Activated CD4-positive, alpha-beta T cell treated with anti-CD3 and anti-CD28 coated beads for 48 hours (primary cell): ENCODE data around the gene FOXN1.
"Not testable (repeated sequence)": the region's sequence is repeated elsewhere in the genome, so short reads cannot be mapped to it uniquely, and the experiment has no call there.

ENCODE experiments used
- DNase-seq: peaks from one replicate; pipeline ENCODE4 v3.0.0-alpha.2; 2020

FOXN1 gene

GRCh38 chr17:28505986-28506665 is at the start of gene FOXN1:
TSS of gene FOXN1 (plus strand) at chr17:28506348. CDS start at chr17:28523970, 17,622 bp downstream.
- DNase-seq: no peak

GRCh38 chr17:28457890-28458289 is 48.3 kb upstream of the FOXN1 start:
- no peak for DNase-seq

GRCh38 chr17:28458881-28459280 is 47.3 kb upstream of the FOXN1 start:
- not testable (repeated sequence) for DNase-seq

GRCh38 chr17:28460901-28461300 is 45.2 kb upstream of the FOXN1 start:
- no peak for DNase-seq

- no peak for DNase-seq
These were observed 40.1 kb upstream of the FOXN1 start for GRCh38 chr17:28466001-28466400.

GRCh38 chr17:28466521-28467048 is 39.6 kb upstream of the FOXN1 start:
- no peak for DNase-seq

GRCh38 chr17:28467456-28468025 is 38.6 kb upstream of the FOXN1 start:
- no peak for DNase-seq

- not testable (repeated sequence) for DNase-seq
These were observed 38.0 kb upstream of the FOXN1 start for GRCh38 chr17:28468033-28468735.

- no peak for DNase-seq
These were observed 37.4 kb upstream of the FOXN1 start for GRCh38 chr17:28468781-28469180.

GRCh38 chr17:28469376-28469775 is 36.8 kb upstream of the FOXN1 start:
- DNase-seq: no peak

- no peak for DNase-seq
These were observed 35.8 kb upstream of the FOXN1 start for GRCh38 chr17:28470266-28470913.

GRCh38 chr17:28470914-28471366 is 35.2 kb upstream of the FOXN1 start:
- no peak for DNase-seq

GRCh38 chr17:28471531-28472342 is 34.4 kb upstream of the FOXN1 start:
- DNase-seq: no peak

GRCh38 chr17:28472871-28473497 is 33.2 kb upstream of the FOXN1 start:
- DNase-seq: no peak

- DNase-seq: no peak
These were observed 32.6 kb upstream of the FOXN1 start, which contains the start of gene SLC13A2 for GRCh38 chr17:28473542-28473941. TSS of gene SLC13A2 (plus strand) at chr17:28473644. CDS start at chr17:28473713, 69 bp downstream.

- DNase-seq: no peak
These were observed 32.0 kb upstream of the FOXN1 start for GRCh38 chr17:28474111-28474531.

GRCh38 chr17:28475151-28475900 is 30.8 kb upstream of the FOXN1 start:
- DNase-seq: no peak

GRCh38 chr17:28476076-28476865 is 29.9 kb upstream of the FOXN1 start:
- DNase-seq: no peak

GRCh38 chr17:28477928-28478327 is 28.2 kb upstream of the FOXN1 start:
- no peak for DNase-seq
